ENCODE measurements around the gene CCDC181.
"Not testable (repeated sequence)": the region's sequence is repeated elsewhere in the genome, so short reads cannot be mapped to it uniquely, and the experiment has no call there.

Gene CCDC181

DNA sequence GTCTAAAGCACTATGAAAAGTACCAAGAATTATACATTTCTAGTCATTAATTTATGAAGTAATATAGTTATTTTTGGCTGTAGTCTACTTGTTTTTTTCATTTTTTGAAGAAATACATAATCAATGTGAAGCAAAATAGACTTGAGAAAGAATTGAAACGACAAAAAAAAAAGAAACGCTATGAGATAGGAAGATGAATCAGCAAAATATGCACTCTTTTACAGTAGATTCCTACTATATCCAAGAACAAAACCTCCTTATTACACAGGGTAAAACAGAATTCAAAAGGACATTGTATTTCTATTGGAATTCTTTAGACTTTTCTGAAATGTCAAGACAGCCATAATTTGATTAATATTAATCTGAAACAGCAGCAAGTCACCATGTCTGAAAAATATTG, 25.6 kb upstream of the CCDC181 start:
- H3K36me3 Mint-ChIP-seq, result peaks cover 3% of the 10 kb centered on the region
- no peaks in the 10 kb centered on the region for H3K4me1 Mint-ChIP-seq
- ATAC-seq (ENCODE audit: low read depth), result no peak
- H3K27me3 Mint-ChIP-seq, result peaks cover 8% of the 10 kb centered on the region
- DNase-seq (ENCODE audit: low spot score in 2 of 2), result no peak
- H3K27ac Mint-ChIP-seq, result no peak overlapping the region
- H3K4me3 Mint-ChIP-seq, result no peak overlapping the region
- peaks cover 8% of the 10 kb centered on the region for H3K9me3 Mint-ChIP-seq

DNA sequence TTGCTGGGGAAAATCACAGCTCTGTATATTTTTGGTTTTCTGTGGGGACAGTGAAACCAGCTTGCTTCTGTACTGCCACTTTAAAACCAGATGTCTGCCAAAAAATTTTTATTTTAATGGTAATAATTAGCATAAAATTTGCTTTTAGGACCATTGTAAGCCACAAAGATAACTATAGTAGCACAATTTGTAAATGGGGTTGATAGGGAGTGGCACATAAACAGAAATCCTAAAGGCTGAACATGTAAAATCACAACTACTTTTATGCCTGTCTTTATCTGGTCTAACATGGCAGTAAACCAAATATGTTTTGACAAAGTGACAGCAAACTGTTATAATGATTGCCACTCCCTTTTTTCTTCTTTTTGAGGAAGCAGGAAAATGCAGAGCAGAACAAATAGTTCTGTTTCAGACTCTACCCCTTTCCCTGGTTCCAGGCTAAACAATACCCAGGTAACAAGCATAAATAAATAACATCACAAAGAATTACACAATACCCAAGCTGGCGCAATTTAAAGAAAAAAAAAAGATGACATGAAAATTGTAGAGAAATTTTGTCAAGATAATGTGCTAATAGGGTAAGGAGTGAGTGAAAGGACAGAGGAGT, 24.0 kb upstream of the CCDC181 start:
- H3K4me1 Mint-ChIP-seq, result no peaks in the 10 kb centered on the region
- H3K9me3 Mint-ChIP-seq, result peaks cover 3% of the 10 kb centered on the region
- peaks cover 2% of the 10 kb centered on the region for H3K36me3 Mint-ChIP-seq
- peaks cover 8% of the 10 kb centered on the region for H3K27me3 Mint-ChIP-seq
- H3K4me3 Mint-ChIP-seq, result no peak overlapping the region
- H3K27ac Mint-ChIP-seq, result no peak overlapping the region
- ATAC-seq (ENCODE audit: low read depth) (no peak), DNase-seq (ENCODE audit: low spot score in 2 of 2) (no peak)

DNA sequence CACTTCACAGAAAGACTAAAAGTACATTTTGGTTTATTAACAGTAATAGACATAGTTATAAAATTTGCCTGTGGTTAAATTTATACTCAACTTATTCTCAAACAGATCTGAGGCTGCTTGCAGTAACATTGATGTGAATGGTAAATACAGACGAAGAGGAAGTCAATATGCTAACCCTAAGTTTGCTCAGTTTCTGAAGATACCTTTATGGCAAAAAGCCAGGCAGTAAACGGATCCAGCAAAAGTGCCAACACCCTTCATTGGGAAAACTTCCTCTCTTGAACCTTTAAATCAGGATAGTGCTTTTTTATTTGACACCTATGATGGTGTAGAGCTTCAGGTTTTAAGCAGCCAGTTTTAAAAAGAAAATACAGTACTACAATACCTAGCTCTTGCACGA, 16.6 kb upstream of the CCDC181 start:
- Mint-ChIP-seq H3K27ac (no peak overlapping the region), H3K27me3 (peaks cover 9% of the 10 kb centered on the region), H3K4me1 (no peaks in the 10 kb centered on the region), H3K4me3 (no peak overlapping the region), H3K9me3 (no peaks in the 10 kb centered on the region), H3K36me3 (no peaks in the 10 kb centered on the region)
- no peak for DNase-seq (ENCODE audit: low spot score in 2 of 2)
- no peak for ATAC-seq (ENCODE audit: low read depth)

DNA sequence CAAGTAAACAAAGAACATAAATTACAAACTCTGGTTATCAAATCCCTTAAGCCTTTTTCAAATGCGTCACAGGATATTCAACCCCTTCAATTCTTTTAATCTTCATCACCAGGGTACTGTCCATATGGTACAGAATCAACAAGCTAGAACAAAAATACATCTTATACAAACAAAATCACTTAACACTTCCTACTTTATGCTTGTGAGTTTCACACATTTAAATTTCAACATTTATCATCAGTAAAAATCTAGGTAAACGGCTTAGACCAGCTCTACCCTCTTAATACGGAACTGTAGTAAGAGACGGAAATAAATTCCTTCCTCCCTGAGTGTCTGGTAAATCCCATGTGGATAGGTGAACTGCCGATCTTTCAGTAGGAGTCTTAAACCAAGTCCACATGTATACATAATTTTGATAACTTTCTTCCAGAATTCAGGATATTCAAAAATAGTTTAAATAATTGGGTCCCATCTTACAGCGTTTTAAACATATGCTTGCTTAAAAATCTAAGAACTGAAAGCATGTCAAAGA, 1.0 kb downstream of the CCDC181 start:
- Mint-ChIP-seq H3K36me3 (no peaks in the 10 kb centered on the region), H3K9me3 (peaks cover 2% of the 10 kb centered on the region), H3K27ac (no peak overlapping the region), H3K27me3 (peaks cover 36% of the 10 kb centered on the region), H3K4me1 (peaks cover 6% of the 10 kb centered on the region), H3K4me3 (no peak overlapping the region)
- DNase-seq (ENCODE audit: low spot score in 2 of 2), result no peak
- no peak for ATAC-seq (ENCODE audit: low read depth)

DNA sequence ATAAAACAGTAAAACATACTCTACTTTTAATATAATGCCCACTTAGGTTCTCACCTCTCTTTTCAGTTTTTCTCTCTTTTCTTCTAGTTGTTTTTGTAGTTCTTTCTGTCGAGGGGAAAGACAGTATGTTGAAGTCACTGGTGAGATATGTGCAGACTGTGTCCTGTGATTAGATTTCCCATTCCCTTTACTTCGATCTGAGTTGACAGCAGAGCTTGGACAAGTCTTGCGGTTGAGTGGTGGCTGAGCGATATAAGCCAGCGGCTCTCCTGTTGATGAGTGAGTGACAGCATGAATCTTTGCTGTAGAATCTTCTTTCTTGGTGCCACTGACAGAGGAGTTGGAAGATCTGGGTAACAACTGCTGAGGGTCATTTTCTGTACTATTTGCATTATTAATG, 6.0 kb downstream of the CCDC181 start:
- peaks cover 2% of the 10 kb centered on the region for H3K4me1 Mint-ChIP-seq
- H3K9me3 Mint-ChIP-seq, result no peaks in the 10 kb centered on the region
- no peak overlapping the region for H3K27ac Mint-ChIP-seq
- ATAC-seq (ENCODE audit: low read depth) (no peak), DNase-seq (ENCODE audit: low spot score in 2 of 2) (no peak)
- peaks cover 10% of the 10 kb centered on the region for H3K27me3 Mint-ChIP-seq
- H3K4me3 Mint-ChIP-seq, result no peak overlapping the region
- H3K36me3 Mint-ChIP-seq, result no peaks in the 10 kb centered on the region

DNA sequence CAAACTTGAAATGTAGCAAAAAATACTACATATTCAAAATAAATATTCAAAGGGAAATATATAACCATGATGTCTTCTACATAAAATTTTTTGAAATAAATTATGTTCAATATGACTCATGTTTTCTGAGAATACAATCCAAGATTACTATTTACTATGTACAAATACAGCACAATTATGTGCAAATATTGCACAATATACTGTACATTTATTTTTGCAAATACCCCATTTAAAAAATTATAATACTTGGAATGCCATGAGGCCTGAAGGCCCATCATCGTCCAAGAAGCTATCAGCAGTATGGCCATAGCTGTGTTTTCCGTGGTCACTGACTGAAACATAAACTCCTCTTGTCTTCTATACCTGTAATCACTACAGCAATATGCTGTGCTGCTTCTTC, 12.3 kb downstream of the CCDC181 start:
- Mint-ChIP-seq H3K36me3 (no peaks in the 10 kb centered on the region), H3K27me3 (no peaks in the 10 kb centered on the region), H3K9me3 (peaks cover 9% of the 10 kb centered on the region), H3K27ac (no peak overlapping the region), H3K4me1 (peaks cover 2% of the 10 kb centered on the region), H3K4me3 (no peak overlapping the region)
- DNase-seq (ENCODE audit: low spot score in 2 of 2) (no peak), ATAC-seq (ENCODE audit: low read depth) (no peak)

DNA sequence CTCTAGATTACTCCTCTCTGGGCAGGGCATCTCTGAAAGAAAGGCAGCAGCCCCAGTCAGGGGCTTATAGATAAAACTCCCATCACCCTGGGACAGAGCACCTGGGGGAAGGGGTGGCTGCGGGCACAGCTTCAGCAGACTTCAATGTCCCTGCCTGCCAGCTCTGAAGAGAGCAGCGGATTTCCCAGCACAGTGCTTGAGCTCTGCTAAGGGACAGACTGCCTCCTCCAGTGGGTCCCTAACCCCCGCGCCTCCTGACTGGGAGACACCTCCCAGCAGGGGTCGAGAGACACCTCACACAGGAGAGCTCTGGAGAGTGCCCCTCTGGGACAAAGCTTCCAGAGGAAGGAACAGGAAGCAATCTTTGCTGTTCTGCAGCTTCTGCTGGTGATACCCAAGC, 18.9 kb downstream of the CCDC181 start:
- H3K9me3 Mint-ChIP-seq, result peaks cover 29% of the 10 kb centered on the region

DNA sequence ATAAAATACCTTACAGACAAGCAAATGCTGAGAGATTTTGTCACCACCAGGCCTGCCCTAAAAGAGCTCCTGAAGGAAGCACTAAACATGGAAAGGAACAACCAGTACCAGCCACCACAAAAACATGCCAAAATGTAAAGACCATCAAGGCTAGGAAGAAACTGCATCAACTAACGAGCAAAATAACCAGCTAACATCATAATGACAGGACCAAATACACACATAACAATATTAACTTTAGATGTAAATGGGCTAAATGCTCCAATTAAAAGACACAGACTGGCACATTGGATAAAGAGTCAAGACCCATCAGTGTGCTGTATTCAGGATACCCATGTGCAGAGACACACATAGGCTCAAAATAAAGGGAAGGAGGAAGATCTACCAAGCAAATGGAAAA, 24.7 kb downstream of the CCDC181 start:
- not testable (repeated sequence) for H3K27me3 Mint-ChIP-seq; H3K27ac Mint-ChIP-seq; H3K4me1 Mint-ChIP-seq; ATAC-seq (ENCODE audit: low read depth); DNase-seq (ENCODE audit: low spot score in 2 of 2); H3K4me3 Mint-ChIP-seq
- peaks cover 31% of the 10 kb centered on the region for H3K9me3 Mint-ChIP-seq
- H3K36me3 Mint-ChIP-seq, result peaks cover 11% of the 10 kb centered on the region

More for the DNA sequence above, 18.9 kb downstream of the CCDC181 start:
- not testable (repeated sequence) for H3K27ac Mint-ChIP-seq; ATAC-seq (ENCODE audit: low read depth); DNase-seq (ENCODE audit: low spot score in 2 of 2); H3K27me3 Mint-ChIP-seq; H3K4me1 Mint-ChIP-seq; H3K36me3 Mint-ChIP-seq; H3K4me3 Mint-ChIP-seq

DNA sequence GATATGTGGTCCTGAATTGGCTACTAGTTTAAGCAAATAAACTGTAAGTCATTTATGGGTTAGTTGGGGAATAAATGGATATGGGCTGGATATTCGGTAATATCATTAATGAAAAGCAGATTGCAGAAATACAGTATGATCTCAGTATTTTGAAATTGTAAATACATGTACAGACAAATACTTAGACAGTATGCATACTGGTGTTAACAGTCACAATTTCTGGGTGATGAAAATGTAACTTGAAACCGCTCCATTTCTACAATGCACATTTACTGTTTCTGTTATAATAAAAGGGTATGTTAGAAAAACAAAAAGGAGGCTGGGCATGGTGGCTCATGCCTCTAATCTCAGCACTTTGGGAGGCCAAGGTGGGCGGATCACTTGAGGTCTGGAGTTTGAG, 31.3 kb downstream of the CCDC181 start:
- no peak for DNase-seq (ENCODE audit: low spot score in 2 of 2)
- no peak overlapping the region for H3K4me3 Mint-ChIP-seq

DNA sequence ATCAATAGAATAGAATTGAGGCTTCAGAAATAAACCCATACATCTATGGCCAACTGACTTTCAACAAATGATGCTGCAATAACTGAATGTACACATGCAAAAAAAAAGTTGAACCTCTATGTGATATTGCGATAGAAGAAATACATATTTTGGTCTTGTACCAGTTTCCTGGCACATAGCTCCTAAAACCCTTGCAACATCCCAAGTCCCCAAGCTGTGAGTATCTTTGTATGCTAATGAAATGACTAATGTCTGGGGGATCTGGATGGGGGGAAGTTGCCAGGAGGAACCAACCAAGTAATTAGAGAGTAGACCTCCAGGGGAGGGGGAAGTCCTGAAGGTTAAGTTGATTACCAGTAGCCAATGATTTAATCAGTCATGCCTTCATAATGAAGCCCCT, 34.9 kb downstream of the CCDC181 start:
- Mint-ChIP-seq H3K9me3 (peaks cover 1% of the 10 kb centered on the region), H3K27ac (no peak overlapping the region), H3K36me3 (peaks cover 48% of the 10 kb centered on the region), H3K4me1 (no peaks in the 10 kb centered on the region), H3K27me3 (no peaks in the 10 kb centered on the region), H3K4me3 (no peak overlapping the region)
- ATAC-seq (ENCODE audit: low read depth) (no peak), DNase-seq (ENCODE audit: low spot score in 2 of 2) (no peak)

More for the DNA sequence above, 31.3 kb downstream of the CCDC181 start:
- no peak for ATAC-seq (ENCODE audit: low read depth)
- Mint-ChIP-seq H3K27ac (no peak overlapping the region), H3K9me3 (peaks cover 6% of the 10 kb centered on the region), H3K27me3 (no peaks in the 10 kb centered on the region), H3K36me3 (peaks cover 32% of the 10 kb centered on the region), H3K4me1 (no peaks in the 10 kb centered on the region)

DNA sequence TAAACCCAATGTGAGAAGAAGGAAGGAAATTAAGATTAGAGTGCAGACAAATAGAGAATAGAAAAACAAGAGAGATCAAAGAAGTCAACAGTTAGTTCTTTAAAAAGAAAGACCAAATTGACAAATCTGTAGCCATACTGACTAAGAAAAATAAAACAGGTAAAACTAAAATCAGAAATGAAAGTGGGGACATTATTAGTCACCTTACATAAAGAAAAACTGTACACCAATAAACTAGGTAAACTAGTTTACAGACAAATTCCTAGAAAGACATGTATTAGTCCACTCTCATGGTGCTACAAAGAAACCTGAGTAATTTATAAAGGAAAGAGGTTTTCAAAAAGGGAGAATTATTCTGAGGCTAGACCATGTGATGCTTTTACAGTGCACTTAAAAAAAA, 37.0 kb downstream of the CCDC181 start:
- ATAC-seq (ENCODE audit: low read depth), result no peak
- Mint-ChIP-seq H3K4me3 (no peak overlapping the region), H3K27ac (no peak overlapping the region), H3K9me3 (peaks cover 1% of the 10 kb centered on the region), H3K27me3 (no peaks in the 10 kb centered on the region), H3K4me1 (no peaks in the 10 kb centered on the region), H3K36me3 (peaks cover 41% of the 10 kb centered on the region)
- DNase-seq (ENCODE audit: low spot score in 2 of 2), result no peak

DNA sequence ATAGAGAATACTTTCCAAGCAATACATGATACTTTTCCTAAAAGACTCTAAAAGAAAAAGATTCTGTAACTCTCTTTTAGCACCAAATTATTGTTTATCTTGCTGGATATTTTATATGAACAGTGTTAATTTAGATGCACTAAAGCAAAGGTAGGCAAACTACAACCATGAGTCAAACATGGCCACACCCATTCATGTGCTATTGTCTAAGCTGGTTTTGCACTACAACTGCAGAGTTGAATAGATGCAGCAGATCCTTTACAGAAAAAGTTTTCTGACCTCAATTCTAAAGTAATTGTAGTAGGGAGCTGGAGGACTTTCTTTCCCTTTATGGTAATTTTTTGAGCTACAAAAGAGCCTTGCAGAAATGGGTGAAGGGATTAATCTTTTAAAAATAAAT, 39.9 kb downstream of the CCDC181 start:
- no peak for DNase-seq (ENCODE audit: low spot score in 2 of 2)
- Mint-ChIP-seq H3K27me3 (no peaks in the 10 kb centered on the region), H3K4me3 (no peak overlapping the region), H3K4me1 (no peaks in the 10 kb centered on the region), H3K9me3 (peaks cover 1% of the 10 kb centered on the region), H3K27ac (no peak overlapping the region), H3K36me3 (peaks cover 30% of the 10 kb centered on the region)
- ATAC-seq (ENCODE audit: low read depth), result no peak

DNA sequence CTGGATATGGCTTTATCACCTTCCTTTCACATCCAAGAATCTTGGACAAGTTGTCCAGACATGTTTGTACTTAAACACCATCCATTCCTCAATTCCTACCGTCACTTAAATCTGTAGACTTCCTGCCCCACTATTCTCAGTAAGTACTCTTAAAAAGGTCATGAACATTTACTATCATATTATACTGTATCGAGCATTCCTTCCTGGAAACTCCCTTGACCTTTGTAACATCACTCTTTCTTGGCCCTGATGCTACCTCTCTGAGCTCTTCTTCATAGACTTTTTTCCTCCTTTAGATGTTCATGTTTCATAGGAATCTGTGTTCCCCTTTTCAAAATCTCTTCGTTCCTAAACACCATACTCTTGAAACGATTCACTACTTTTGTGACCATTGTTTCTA, 43.8 kb downstream of the CCDC181 start:
- ATAC-seq (ENCODE audit: low read depth) (no peak), DNase-seq (ENCODE audit: low spot score in 2 of 2) (no peak)
- H3K27me3 Mint-ChIP-seq, result no peaks in the 10 kb centered on the region
- H3K36me3 Mint-ChIP-seq, result peaks cover 26% of the 10 kb centered on the region
- H3K9me3 Mint-ChIP-seq, result no peaks in the 10 kb centered on the region
- H3K4me1 Mint-ChIP-seq, result no peaks in the 10 kb centered on the region
- no peak overlapping the region for H3K27ac Mint-ChIP-seq
- H3K4me3 Mint-ChIP-seq, result no peak overlapping the region

DNA sequence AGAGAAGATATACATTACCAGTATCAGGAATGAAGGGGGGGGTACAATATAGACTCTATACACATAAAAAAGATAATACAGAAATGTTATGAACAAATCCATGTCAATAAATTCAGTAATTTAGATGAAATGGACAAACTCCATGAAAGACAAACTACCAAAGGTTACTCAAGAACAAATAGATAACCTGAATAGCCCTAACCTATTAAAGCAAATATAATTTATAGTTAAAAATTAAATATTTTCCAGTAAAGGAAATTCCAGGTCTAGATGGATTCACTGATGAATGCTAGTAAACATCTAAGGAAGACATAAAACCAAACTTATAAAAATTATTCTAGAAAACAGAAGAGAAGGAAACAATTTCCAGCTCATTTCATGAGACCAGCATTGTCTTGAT, 46.1 kb downstream of the CCDC181 start:
- ATAC-seq (ENCODE audit: low read depth) (no peak), DNase-seq (ENCODE audit: low spot score in 2 of 2) (no peak)
- H3K27me3 Mint-ChIP-seq, result no peaks in the 10 kb centered on the region
- H3K4me3 Mint-ChIP-seq, result no peak overlapping the region
- H3K4me1 Mint-ChIP-seq, result no peaks in the 10 kb centered on the region
- H3K9me3 Mint-ChIP-seq, result no peaks in the 10 kb centered on the region
- H3K36me3 Mint-ChIP-seq, result peaks cover 31% of the 10 kb centered on the region
- H3K27ac Mint-ChIP-seq, result no peak overlapping the region

DNA sequence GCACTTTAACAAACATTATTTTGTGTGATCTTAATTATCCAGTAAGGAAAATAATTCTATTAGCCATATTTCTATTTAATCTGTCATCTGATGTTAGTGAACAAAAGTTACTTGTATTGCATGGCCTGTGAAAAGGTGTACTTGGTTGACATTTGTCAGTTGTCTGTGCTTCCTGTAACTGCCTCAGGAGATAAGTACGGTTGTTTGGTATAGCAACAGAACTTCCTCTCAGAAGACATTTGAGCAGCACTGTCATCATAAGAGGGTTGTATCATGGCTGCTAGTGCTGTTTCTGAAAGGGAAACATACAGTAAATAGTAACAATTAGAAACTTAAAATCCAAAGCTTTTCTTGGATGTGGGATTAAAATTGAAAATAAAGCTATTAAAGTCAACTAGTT, 55.9 kb downstream of the CCDC181 start:
- no peak overlapping the region for H3K4me3 Mint-ChIP-seq

More for the DNA sequence above, 55.9 kb downstream of the CCDC181 start:
- ATAC-seq (ENCODE audit: low read depth) (no peak), DNase-seq (ENCODE audit: low spot score in 2 of 2) (no peak)
- Mint-ChIP-seq H3K36me3 (peaks cover 10% of the 10 kb centered on the region), H3K9me3 (no peaks in the 10 kb centered on the region), H3K27me3 (no peaks in the 10 kb centered on the region), H3K4me1 (peaks cover 6% of the 10 kb centered on the region), H3K27ac (no peak overlapping the region)
